ENCODE measurements around the gene SYNGAP1.
"Not testable (repeated sequence)": the region's sequence is repeated elsewhere in the genome, so short reads cannot be mapped to it uniquely, and the experiment has no call there.

Gene SYNGAP1

GRCh38 chr6:33440649-33441309 lies 20.9 kb downstream of the SYNGAP1 start:
- no peak for FAIRE-seq

GRCh38 chr6:33441457-33441856 lies 21.6 kb downstream of the SYNGAP1 start:
- FAIRE-seq: no peak

GRCh38 chr6:33442283-33442682 lies 22.4 kb downstream of the SYNGAP1 start:
- no peak for FAIRE-seq

GRCh38 chr6:33443025-33443424 lies 23.2 kb downstream of the SYNGAP1 start:
- no peak for FAIRE-seq

GRCh38 chr6:33443619-33444504 lies 24.0 kb downstream of the SYNGAP1 start:
- FAIRE-seq: no peak

- no peak for FAIRE-seq
These were observed 25.3 kb downstream of the SYNGAP1 start for GRCh38 chr6:33445119-33445603.

- FAIRE-seq: no peak
These were observed 26.5 kb downstream of the SYNGAP1 start for GRCh38 chr6:33446356-33446755.

- FAIRE-seq: no peak
These were observed 30.6 kb downstream of the SYNGAP1 start for GRCh38 chr6:33450434-33450833.

- no peak for FAIRE-seq
These were observed 31.7 kb downstream of the SYNGAP1 start for GRCh38 chr6:33451606-33452005.

- no peak for FAIRE-seq
These were observed 32.6 kb downstream of the SYNGAP1 start for GRCh38 chr6:33452496-33452895.

GRCh38 chr6:33453393-33454008 lies 33.6 kb downstream of the SYNGAP1 start:
- FAIRE-seq: no peak

- no peak for FAIRE-seq
These were observed 34.4 kb downstream of the SYNGAP1 start, which contains the start of gene ZBTB9 for GRCh38 chr6:33454009-33454946. Gene ZBTB9 (plus strand): TSS chr6:33454576. CDS start chr6:33455101, 525 bp downstream.

GRCh38 chr6:33455051-33455450 lies 35.2 kb downstream of the SYNGAP1 start:
- no peak for FAIRE-seq

GRCh38 chr6:33456156-33456555 lies 36.3 kb downstream of the SYNGAP1 start:
- no peak for FAIRE-seq

GRCh38 chr6:33458676-33459075 lies 38.8 kb downstream of the SYNGAP1 start:
- FAIRE-seq: no peak

GRCh38 chr6:33459226-33459625 lies 39.4 kb downstream of the SYNGAP1 start:
- no peak for FAIRE-seq

- FAIRE-seq: no peak
These were observed 46.3 kb downstream of the SYNGAP1 start for GRCh38 chr6:33466075-33466735.

GRCh38 chr6:33467091-33467490 lies 47.2 kb downstream of the SYNGAP1 start:
- no peak for FAIRE-seq

GRCh38 chr6:33469661-33470060 lies 49.8 kb downstream of the SYNGAP1 start:
- no peak for FAIRE-seq

GRCh38 chr6:33477864-33478263 lies 58.0 kb downstream of the SYNGAP1 start:
- no peak for FAIRE-seq

- no peak for FAIRE-seq
These were observed 61.3 kb downstream of the SYNGAP1 start for GRCh38 chr6:33481192-33481591.

- FAIRE-seq: not testable (repeated sequence)
These were observed 62.8 kb downstream of the SYNGAP1 start for GRCh38 chr6:33482620-33483019.

Measured in TTC549 (cell line).